K562 (cell line): ENCODE data around the gene MCRS1. TPM values are rescaled to one million over a fixed set of nuclear protein-coding genes. Genes with fewer than 3 reads are reported as not detected.
A peak's percentile ranks its signal among the peaks of the same experiment; 100 is the strongest.

Source experiments
- BCLAF1 ChIP-seq, 2 experiments: fragments of 450-650 bp in 1 of 2; IDR thresholded peaks; 2 replicates each; pipeline ENCODE4 v1.6.1; 2011 to 2017; ENCODE audit warnings: low read depth in 2 of 2, antibody characterized with exemption in 1 of 2, borderline replicate concordance in 1 of 2, low read length in 1 of 2, mild to moderate bottlenecking in 1 of 2, mixed read lengths in 1 of 2; ENCODE audit not compliant: control insufficient read depth in 1 of 2
- CBFB ChIP-seq: sonication (generic); formaldehyde crosslinking; IDR thresholded peaks from 2 replicates; pipeline ENCODE4 v1.4.0; 2020; ENCODE audit warnings: mild to moderate bottlenecking, missing genetic modification reagents
- FOSL1 ChIP-seq: fragments of 200-800 bp; sonication (Bioruptor generic); conservative IDR thresholded peaks from 2 replicates; pipeline ENCODE4 v1.6.1; 2016; ENCODE audit warnings: missing genetic modification characterization, missing compliant biosample characterization
- NBN ChIP-seq: fragments of 450-650 bp; IDR thresholded peaks from 2 replicates; pipeline ENCODE4 v1.6.1; 2016; ENCODE audit warnings: low read depth, mild to moderate bottlenecking
- NCOA1 ChIP-seq: fragments of 450-650 bp; IDR thresholded peaks from 2 replicates; pipeline ENCODE4 v1.6.1; 2016; ENCODE audit warnings: low read depth
- PTRF ChIP-seq: fragments of 450-650 bp; IDR thresholded peaks from 2 replicates; pipeline ENCODE4 v1.6.1; 2016; ENCODE audit warnings: mild to moderate bottlenecking, missing genetic modification characterization, missing compliant biosample characterization
- RBM34 ChIP-seq: fragments of 200-400 bp; formaldehyde crosslinking; IDR thresholded peaks from 2 replicates; pipeline ENCODE4 v1.6.1; 2018; ENCODE audit warnings: low read length, borderline replicate concordance; ENCODE audit not compliant: insufficient read depth
- THRB ChIP-seq: fragments of 450-650 bp; formaldehyde crosslinking; conservative IDR thresholded peaks from 2 replicates; pipeline ENCODE4 v1.4.0; 2022; ENCODE audit warnings: mild to moderate bottlenecking, missing genetic modification characterization
- XRCC5 ChIP-seq: fragments of 200-400 bp; formaldehyde crosslinking; IDR thresholded peaks from 2 replicates; pipeline ENCODE4 v1.6.1; 2017; ENCODE audit warnings: low read depth, mild to moderate bottlenecking, low read length
- ZC3H11A ChIP-seq: IDR thresholded peaks from 2 replicates; pipeline ENCODE4 v1.6.1; 2012; ENCODE audit warnings: low read depth, low read length, improper control_type of control experiment
- ZNF184 ChIP-seq: sonication (generic); formaldehyde crosslinking; IDR thresholded peaks from 2 replicates; pipeline ENCODE4 v1.5.0; 2020; ENCODE audit warnings: missing genetic modification reagents
- polyA plus RNA-seq, 8 experiments: library from polyadenylated mRNA; depleted of rRNA in 4 of 8; stranded (reverse) in 5 of 8; unstranded in 3 of 8; fragments of >200 nt; fragmentation: Nextera tagmentation in 2 of 8; fragmentation: Illumina TruSeq in 1 of 8; extraction: Ambion mirVana in 2 of 8; extraction: Trizol in 1 of 8; gene quantifications; 2 replicates each; pipeline versions ENCODE4 v1.2.1 to v1.2.3, GENCODE V29; 2011 to 2014; ENCODE audit warnings: inconsistent platforms in 1 of 8, missing spikeins in 1 of 8
- total RNA-seq, 7 experiments: library from RNA; depleted of rRNA in 6 of 7; stranded (reverse); fragments of >200 nt in 6 of 7; fragmentation: Illumina TruSeq in 2 of 7; extraction: Trizol in 2 of 7; gene quantifications; 2 replicates each; pipeline versions ENCODE4 v1.2.1 to v1.2.3, GENCODE V29; 2011 to 2021; ENCODE audit warnings: low replicate concordance in 1 of 7
- TF ChIP-seq, protein P1 (sequence below), 3 experiments: fragments of 200-800 bp in 1 of 3; fragments of 250-450 bp in 1 of 3; fragments of 450-650 bp in 1 of 3; sonication (Bioruptor Pico) in 1 of 3; sonication (Bioruptor generic) in 1 of 3; formaldehyde crosslinking in 1 of 3; IDR thresholded peaks; 2 replicates each; pipeline versions ENCODE4 v1.6.1 to v1.8.0; 2016 to 2022; ENCODE audit warnings: mild to moderate bottlenecking in 2 of 3, missing genetic modification characterization in 2 of 3, missing compliant biosample characterization in 1 of 3, moderate library complexity in 1 of 3
- TF ChIP-seq, protein P2 (sequence below), 3 experiments: IDR thresholded peaks in 2 of 3; conservative IDR thresholded peaks in 1 of 3; 2 replicates each; pipeline ENCODE4 v1.5.1; 2011 to 2012; ENCODE audit warnings: low read length in 3 of 3, mild to moderate bottlenecking in 3 of 3, control low read depth in 2 of 3, improper control_type of control experiment in 1 of 3, inconsistent platforms in 1 of 3, low read depth in 1 of 3, mixed read lengths in 1 of 3, moderate library complexity in 1 of 3; ENCODE audit not compliant: insufficient read depth in 2 of 3
- TF ChIP-seq, protein P3 (sequence below): sonication (generic); formaldehyde crosslinking; IDR thresholded peaks from 2 replicates; pipeline ENCODE4 v1.8.1; 2022; ENCODE audit warnings: missing genetic modification reagents
- TF ChIP-seq, protein P4 (sequence below): sonication (generic); formaldehyde crosslinking; IDR thresholded peaks from 2 replicates; pipeline ENCODE4 v1.8.0; 2022; ENCODE audit warnings: mild to moderate bottlenecking, missing genetic modification reagents

MCRS1 gene
- total and polyA plus RNA-seq, 9 of the 15 experiments (the other 6 are each of a cell fraction or from before 2014, with no cell fraction given): 50.0 to 100 (median 73.2) TPM

- TF ChIP-seq, protein P1, sequence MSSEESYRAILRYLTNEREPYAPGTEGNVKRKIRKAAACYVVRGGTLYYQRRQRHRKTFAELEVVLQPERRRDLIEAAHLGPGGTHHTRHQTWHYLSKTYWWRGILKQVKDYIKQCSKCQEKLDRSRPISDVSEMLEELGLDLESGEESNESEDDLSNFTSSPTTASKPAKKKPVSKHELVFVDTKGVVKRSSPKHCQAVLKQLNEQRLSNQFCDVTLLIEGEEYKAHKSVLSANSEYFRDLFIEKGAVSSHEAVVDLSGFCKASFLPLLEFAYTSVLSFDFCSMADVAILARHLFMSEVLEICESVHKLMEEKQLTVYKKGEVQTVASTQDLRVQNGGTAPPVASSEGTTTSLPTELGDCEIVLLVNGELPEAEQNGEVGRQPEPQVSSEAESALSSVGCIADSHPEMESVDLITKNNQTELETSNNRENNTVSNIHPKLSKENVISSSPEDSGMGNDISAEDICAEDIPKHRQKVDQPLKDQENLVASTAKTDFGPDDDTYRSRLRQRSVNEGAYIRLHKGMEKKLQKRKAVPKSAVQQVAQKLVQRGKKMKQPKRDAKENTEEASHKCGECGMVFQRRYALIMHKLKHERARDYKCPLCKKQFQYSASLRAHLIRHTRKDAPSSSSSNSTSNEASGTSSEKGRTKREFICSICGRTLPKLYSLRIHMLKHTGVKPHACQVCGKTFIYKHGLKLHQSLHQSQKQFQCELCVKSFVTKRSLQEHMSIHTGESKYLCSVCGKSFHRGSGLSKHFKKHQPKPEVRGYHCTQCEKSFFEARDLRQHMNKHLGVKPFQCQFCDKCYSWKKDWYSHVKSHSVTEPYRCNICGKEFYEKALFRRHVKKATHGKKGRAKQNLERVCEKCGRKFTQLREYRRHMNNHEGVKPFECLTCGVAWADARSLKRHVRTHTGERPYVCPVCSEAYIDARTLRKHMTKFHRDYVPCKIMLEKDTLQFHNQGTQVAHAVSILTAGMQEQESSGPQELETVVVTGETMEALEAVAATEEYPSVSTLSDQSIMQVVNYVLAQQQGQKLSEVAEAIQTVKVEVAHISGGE (CRISPR knock-in tag; IDR thresholded peaks at IDR 0.05): no peak
- TF ChIP-seq XRCC5 (no peak), NCOA1 (no peak), ZNF184 (CRISPR knock-in tag) (peak; percentile 87), ZC3H11A (no peak), THRB (CRISPR knock-in tag) (no peak), CBFB (CRISPR knock-in tag) (no peak), RBM34 (no peak), FOSL1 (peak; percentile 58), BCLAF1 (IDR thresholded peaks at IDR 0.05; ENCODE audit: borderline replicate concordance in 1 of 2, control insufficient read depth in 1 of 2, low read depth in 2 of 2, low read length in 1 of 2) (no peak), NBN (no peak), PTRF (no peak)
- TF ChIP-seq, protein P2, sequence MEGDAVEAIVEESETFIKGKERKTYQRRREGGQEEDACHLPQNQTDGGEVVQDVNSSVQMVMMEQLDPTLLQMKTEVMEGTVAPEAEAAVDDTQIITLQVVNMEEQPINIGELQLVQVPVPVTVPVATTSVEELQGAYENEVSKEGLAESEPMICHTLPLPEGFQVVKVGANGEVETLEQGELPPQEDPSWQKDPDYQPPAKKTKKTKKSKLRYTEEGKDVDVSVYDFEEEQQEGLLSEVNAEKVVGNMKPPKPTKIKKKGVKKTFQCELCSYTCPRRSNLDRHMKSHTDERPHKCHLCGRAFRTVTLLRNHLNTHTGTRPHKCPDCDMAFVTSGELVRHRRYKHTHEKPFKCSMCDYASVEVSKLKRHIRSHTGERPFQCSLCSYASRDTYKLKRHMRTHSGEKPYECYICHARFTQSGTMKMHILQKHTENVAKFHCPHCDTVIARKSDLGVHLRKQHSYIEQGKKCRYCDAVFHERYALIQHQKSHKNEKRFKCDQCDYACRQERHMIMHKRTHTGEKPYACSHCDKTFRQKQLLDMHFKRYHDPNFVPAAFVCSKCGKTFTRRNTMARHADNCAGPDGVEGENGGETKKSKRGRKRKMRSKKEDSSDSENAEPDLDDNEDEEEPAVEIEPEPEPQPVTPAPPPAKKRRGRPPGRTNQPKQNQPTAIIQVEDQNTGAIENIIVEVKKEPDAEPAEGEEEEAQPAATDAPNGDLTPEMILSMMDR (IDR thresholded peaks at IDR 0.05 in 2 of 3, conservative IDR thresholded peaks at IDR 0.05 in 1 of 3; ENCODE audit: insufficient read depth in 2 of 3, low read depth in 1 of 3, low read length in 3 of 3): no peak
- TF ChIP-seq, protein P3, sequence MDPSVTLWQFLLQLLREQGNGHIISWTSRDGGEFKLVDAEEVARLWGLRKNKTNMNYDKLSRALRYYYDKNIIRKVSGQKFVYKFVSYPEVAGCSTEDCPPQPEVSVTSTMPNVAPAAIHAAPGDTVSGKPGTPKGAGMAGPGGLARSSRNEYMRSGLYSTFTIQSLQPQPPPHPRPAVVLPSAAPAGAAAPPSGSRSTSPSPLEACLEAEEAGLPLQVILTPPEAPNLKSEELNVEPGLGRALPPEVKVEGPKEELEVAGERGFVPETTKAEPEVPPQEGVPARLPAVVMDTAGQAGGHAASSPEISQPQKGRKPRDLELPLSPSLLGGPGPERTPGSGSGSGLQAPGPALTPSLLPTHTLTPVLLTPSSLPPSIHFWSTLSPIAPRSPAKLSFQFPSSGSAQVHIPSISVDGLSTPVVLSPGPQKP (CRISPR knock-in tag): no peak
- TF ChIP-seq, protein P4, sequence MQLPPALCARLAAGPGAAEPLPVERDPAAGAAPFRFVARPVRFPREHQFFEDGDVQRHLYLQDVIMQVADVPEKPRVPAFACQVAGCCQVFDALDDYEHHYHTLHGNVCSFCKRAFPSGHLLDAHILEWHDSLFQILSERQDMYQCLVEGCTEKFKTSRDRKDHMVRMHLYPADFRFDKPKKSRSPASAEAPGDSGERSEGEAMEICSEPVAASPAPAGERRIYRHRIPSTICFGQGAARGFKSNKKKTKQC: no peak
Measured at GRCh38 chr12:49615725-49616124, 47.8 kb upstream of the MCRS1 start (continued).
